HG03469 (cell line): ENCODE data around the gene SERPINI1.

Source experiments
- ATAC-seq: cut with Tn5 transposase; IDR thresholded peaks from one replicate; pipeline ENCODE4 v1.9.1; 2021; ENCODE audit warnings: mild to moderate bottlenecking, moderate library complexity, moderate number of reproducible peaks; ENCODE audit not compliant: unreplicated experiment

SERPINI1 gene, protein sequence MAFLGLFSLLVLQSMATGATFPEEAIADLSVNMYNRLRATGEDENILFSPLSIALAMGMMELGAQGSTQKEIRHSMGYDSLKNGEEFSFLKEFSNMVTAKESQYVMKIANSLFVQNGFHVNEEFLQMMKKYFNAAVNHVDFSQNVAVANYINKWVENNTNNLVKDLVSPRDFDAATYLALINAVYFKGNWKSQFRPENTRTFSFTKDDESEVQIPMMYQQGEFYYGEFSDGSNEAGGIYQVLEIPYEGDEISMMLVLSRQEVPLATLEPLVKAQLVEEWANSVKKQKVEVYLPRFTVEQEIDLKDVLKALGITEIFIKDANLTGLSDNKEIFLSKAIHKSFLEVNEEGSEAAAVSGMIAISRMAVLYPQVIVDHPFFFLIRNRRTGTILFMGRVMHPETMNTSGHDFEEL

DNA sequence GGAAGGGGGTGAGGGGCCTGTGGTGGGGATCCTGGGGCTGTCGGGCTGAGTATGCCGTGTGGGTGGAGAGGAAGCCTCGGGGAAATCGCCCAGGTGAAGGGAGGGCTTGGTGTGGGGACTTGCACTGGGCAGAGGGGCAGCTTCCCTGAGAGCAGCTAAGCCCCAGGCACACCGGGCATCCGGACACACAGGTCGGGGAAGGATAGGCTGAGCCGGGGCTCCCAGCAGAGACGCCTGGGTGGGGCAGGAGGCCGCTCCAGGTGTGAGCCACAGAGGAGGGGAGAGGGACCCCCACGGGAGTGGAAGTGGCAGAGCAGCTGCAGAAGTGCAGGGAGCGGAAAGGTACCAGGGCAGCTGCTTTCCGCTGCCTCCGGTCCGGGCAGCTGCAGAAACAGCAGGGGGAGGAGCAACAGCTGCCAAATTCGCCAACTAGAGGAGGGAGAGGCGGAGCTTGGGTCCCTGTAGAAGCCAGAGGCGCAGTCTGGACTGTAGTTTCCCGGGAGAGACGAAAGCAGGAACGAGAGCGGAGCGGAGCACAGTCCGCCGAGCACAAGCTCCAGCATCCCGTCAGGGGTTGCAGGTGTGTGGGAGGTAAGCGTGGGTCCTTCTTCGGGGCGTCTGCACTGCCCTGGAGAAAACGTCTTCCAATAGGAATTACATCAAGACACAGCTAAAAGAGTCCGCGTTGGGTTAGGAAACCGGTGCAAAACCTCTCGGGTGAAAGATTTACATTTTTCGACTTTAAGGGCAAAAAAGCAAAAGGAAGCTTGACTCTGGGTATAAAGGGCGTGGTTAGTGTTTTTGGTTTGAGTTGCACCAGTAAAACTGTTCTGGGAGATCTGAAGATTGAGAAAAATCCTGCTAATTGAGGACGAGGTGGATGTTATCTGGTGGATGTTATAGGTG lies at the start of gene SERPINI1:
SERPINI1 (plus strand) TSS at position 489 of the 906 bp plus-strand sequence. CDS start 53,408 bp downstream, outside the sequence.
- ATAC-seq, result peak; percentile 41

DNA sequence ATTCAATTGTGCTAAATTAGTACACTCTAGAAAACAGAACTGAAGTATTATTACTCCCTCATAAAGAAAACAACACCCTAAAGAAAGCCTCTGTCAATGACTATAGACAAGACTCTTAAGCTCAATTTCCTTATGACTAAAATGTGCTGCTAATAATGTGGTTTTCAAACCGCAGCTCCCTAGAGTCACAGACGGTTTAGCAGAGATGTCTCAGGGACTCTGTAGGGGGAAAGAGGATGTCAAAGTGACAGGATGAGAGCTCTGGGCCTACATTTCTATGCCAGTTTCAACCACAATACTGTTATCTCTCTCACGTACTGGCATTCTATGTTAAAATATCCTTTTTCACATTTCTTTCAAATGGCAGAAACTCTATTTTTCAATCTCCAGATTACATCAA lies 44.2 kb upstream of the SERPINI1 start:
- ATAC-seq, result peak; percentile 100

DNA sequence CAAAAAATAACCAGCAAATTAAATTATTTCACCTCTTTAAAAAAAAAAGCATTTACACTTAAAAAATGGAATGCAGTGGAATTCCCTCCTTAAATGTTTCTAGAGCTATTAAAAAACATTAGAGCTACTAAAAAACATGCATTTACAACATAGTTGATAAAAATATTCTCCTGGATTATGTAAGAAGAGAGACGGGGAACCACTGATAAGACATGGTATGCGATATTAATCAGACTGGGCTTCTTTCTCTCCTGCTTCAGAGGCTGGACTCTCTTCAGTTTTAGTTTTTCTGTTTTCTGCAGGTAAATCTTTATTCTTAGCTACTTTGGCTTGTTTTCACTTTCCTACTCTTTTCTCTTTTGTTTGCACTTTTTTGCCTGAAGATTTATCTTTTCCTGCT lies 41.4 kb upstream of the SERPINI1 start:
- ATAC-seq, result no peak

DNA sequence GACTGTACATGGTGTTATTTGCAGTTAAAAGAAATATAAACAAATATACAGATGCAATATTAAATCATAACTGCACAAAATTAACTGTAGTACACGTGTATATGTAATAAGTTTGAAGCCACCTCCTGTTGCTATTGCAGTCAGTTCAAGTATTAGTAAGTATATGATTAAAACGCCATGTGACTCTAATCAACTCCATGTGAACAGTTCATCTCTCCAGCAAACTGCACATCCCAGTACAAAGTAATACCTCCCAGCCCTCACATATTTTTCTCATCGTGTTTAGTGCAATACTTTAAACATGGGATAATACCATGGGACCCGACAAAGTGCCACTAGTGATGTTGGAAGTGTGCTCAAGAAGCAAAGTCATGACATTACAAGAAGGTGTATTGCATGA lies 35.5 kb upstream of the SERPINI1 start:
- ATAC-seq, result no peak

DNA sequence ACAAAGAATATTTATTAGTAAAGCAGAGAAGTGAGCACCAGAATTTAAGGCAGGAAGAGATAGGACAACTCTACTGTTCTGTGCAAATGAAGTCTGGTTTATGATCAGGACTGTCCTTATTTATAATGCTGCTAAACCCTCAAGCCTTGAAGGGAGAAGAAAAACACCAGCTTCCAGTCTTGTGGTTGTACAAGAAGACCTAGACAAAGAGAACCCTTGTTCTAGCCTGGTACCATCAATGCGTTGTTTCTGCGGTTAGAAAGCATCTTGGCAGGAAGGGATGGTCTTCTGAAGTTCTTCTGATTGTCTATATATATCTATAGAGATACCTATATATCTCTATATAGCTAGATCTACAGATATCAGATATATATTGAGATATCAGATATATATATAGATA lies 34.6 kb upstream of the SERPINI1 start:
- no peak for ATAC-seq

DNA sequence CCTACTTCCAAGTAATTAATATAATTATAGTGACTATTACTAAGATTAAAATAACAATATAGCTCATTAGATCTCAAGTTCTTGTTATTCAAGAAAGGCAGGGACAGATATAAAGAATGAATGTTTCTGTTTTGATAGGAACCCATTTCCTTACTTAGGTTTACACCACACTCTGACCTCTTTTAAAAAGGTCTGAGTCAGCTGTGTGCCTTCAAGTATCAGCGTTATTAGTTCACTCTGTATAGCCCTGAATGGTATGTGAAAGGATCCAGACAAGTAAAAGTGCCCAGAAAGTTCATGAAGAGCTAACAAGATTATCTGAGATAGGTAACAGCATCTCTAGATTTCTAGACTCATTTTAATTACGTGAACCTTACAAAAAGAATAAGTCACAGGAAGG lies 29.7 kb upstream of the SERPINI1 start:
- no peak for ATAC-seq

DNA sequence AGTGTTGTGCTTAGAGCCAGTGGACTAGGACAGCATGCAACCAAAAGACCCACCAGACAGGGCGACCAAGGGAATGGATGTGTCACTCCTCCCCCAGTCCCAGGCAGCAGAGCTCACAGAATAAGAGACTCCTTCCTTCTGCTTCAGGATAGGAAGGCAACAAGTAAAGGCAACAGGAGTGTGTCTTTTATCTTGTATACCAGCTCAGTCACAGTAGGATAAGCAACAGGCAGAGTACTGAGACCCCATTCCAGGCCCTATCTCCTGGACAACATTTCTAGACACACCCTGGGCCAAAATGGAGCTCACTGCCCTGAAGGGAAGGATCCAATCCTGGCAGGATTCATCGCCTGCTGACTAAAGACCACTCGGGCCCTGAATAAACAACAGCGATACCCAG lies 25.8 kb upstream of the SERPINI1 start:
- no peak for ATAC-seq

DNA sequence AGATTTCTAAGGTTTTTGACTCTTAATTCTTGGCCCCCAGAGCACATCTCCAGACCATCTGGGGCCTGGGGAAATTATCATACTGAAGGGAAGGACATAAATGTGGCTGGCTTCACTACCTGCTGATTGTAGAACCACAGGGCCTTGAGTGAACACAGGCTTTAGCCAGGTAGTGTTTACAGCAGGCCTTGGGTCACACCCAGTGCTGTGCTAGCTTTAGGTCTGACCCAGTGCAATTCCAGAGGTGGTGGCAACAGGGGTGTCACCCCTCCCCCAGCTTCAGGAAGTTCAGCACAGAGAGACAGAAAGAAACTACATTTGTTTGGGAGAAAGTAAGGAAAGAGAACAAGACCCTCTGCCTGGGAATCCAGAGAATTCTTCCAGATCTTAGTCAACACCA lies 25.0 kb upstream of the SERPINI1 start:
- ATAC-seq, result no peak

DNA sequence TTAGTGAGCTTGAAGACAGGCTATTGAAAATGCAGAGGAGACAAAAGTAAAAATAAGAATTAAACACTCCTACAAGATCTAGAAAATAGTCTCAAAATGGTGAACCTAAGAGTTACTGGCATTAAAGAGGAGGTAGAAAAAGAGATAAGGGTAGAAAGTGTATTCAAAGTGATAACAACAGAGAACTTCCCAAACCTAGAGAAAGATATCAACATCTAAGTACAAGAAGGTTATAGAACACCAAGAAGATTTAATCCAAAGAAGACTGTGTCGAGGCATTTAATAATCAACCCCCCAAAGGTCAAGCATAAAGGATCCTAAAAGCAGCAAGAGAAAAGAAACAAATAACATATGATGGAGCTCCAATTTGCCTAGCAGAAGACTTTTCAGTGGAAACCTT lies 24.1 kb upstream of the SERPINI1 start:
- ATAC-seq, result no peak

DNA sequence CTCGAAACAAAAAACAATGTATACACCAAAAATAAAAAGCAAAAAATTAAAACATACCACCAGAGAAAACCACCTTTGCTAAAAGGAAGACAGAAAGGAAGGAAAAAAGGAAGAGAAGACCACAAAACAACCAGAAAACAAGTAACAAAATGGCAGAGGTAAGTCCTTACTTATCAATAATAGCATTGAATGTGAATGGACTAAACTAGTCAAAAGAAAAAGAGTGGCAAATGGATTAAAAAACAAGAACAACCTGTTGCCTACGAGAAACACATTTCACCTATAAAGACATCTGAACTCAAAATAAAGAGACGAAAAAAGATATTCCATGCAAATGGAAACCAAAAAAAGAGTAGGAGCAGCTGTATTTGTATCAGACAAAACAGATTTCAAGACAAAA lies 23.1 kb upstream of the SERPINI1 start:
- no peak for ATAC-seq

DNA sequence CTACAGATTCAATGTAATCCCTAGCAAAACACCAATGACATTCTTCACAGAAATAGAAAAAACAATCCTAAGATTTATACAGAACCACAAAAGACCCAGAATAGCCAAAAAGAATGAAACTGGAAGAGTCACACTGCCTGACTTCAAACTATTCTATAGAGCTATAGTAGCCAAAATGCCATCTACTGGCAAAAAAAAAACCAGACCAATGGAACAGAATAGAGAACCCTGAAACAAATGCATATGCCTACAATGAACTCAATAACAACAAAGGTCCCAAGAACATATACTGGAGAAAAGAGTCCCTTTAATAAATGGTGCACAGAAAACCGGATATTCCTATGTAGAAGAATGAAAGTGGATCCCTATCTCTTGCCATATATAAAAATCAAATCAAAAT lies 20.6 kb upstream of the SERPINI1 start:
- no peak for ATAC-seq

DNA sequence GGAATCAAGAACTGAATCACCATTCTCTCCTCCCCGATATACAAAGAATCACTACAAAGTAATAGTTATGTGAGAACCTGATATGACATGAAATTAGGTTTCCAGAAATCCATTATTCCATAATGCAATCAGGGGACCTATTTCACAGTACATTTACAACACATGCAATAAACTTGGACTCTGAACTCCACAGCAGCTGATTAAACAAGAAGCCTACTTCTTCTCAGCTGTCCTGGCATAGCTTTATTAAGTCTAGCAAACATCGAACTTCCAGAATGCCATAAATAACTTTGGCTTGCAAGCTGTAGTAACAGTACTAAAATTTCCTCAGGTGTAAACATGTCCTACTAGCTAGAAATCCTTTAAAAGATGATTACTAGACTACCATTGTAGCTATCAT lies 18.6 kb upstream of the SERPINI1 start:
- ATAC-seq, result no peak

DNA sequence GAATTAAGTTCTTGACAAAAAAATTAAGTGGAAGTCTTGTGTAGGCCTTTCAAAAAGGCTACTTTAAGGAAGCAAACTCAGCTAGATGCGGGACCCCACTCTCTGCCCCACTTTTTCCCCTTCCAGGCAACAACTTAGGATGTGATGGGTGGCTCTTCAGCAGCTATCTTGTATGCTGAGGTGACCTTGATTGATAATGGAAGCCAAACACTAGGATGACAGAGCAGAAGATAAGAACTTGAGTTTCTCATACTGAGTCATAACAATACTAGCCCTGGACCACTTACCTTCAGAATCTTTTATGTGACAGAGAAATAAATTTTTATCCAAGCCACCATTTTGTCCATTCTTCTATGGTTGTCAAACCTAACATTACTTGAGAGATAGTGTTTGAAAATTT lies 16.9 kb upstream of the SERPINI1 start:
- peak; percentile 40 for ATAC-seq

DNA sequence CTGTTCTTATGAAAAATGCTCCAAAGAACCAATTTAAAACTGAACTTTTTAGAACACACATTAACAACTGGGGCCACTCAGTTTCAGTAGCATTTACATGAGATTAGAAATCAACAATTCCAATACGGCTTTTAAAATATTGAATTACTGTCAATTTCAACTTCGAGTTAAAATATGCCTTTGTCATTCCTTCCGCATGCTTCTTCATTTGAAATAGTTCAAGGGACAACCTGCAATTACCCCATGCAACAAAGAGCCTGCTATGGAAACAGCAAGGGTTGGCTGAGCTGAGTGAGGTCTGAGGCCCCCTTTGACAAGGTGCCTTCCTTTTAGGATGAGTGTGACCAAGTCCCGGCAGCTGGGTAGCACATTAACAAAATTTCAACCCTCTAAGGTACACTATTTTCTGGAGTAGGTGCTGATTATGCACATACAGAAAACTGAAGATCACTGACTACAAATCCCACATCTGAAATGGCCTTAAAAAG lies 12.5 kb upstream of the SERPINI1 start:
- no peak for ATAC-seq

DNA sequence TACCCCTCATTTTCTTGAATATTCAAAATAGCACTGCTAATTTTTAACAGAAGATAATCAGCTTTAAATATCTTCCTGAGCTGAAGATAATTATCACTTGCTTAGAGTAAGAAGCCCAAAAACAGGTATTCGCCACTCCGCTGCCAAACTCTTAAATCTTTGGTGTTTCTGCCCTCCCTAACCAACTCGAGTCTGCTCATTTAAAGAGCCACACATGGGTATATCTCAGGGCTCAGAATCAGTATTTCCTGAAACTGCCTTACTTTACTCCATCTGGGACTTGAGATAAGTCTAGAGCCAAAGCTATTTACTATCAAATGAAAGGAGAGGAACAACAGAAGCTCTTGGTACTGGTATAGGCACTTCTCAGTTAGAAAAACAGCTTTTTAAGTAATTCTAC lies 11.6 kb upstream of the SERPINI1 start:
- ATAC-seq, result no peak

DNA sequence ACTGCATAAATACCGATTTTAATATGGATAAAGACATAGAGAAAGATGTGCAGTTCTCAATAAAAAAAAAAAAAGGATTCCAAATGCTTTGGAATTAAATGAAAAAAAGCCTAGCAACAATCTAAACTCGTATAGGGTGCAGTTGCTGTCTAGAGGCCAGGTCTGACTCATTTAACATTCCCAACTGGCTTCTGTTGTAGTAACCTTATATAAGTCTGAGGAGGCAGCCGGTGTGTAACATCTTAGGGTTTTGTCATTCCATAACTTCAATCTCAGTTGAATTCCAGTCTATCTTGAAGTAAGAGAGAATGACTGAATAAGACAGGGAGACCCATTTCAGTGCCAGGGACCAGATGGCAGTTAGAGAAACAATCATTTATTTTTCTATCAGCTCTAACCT lies 7.3 kb upstream of the SERPINI1 start:
- no peak for ATAC-seq

DNA sequence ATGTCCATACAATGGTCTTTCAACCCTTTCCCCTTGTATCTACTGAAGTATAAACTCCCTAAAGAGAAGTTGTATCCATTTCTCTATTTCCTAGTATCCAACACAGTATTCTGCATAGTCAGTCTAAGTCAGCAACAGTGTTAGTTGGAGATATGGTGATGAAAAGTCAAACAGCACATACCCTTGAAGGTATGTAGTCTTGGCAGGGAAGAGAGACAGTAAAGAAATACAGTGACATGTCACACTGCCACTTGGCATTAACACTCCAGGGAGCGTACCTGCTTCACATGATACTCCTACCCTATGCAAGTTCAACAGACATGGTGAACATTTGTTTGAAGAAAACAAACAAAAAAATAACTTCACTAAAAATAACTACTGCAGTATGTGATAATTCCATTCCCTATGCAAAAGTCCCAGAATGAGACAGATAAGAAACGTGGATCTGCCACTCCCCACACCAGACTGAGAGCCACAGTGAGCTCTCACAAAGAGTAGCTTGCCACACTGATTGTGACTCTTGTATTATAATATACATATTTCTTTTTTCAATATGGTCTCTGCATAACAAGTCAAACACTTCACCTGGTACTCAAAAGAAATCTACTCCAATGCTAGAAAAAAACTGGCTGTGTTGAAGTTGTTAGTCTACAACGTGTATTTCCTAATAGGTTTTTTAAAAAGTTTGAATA lies 6.7 kb upstream of the SERPINI1 start:
- no peak for ATAC-seq

DNA sequence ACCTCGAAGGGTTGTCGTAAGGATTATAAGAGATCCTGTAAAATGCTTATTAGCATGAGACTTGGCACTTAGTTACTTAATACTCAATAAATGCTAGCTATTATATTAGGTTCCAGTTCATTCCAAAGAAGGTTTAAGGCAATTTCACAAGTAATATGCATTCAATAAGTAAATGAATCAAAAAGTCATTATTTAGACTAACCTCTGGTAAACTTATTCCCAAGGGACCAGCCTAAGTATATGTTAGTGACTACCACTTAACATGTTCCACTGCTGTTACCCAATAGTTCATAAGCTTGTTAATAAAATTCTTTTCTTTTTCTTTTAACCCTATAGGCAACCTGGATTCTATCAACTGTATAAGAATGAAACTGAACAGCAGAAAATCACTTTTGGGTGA lies 5.9 kb upstream of the SERPINI1 start:
- ATAC-seq, result no peak

DNA sequence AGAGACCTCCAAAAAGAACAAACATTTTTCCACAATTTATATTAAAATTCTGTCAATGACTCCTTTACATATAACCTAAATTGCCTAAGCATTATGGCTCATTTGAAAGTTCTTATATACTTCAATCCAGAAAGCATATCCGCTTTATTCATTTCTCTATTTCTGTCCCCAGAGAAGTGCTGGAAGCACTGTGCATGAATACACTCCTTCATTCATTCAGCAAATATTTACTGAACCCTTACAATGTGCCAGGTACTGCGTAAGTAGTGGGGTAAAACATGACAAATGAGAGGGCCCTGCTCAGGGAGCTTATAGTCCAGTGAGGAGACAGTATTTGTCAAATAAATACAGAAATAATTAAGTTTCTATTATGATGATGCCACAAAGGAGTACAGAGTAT lies 4.1 kb upstream of the SERPINI1 start:
- no peak for ATAC-seq

DNA sequence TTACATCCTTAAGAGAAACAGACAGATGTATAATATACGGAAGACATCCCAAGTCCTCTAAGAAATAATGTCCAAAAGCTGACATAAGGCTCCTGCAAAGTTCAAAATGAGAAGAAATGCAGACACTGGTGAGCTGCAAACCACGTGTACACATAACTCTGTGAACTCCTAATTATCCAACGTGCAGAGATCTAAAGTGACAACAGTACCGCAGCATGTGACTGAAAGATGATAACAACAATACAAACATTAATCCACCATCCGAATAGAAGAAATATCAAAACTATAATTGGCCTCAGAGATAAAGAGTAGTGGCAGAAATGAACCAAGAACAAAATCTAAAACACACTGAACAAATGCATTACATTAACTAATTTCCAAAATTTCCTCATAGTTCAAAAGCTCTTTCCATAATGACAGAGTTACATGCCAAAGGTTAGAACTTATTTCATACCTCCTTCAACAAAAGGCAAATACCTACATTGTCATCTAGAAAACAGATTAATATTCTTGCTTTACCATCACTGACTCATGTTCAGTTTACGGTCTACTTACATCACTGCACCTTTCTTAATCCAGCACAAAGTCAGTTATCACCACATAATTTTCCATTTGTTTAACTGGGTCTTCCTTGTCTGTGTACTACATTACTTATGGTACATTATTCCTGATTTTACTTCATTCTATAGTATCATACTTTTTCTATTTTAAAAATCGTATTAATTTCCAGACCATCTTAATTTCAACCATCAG lies 3.0 kb upstream of the SERPINI1 start:
- ATAC-seq, result no peak
